NCI-H2029 treated with DMSO at 0.1 percent for 48 hours (cell line): ENCODE data around the gene HS3ST5.
"Not testable (repeated sequence)": the region's sequence is repeated elsewhere in the genome, so short reads cannot be mapped to it uniquely, and the experiment has no call there.

ENCODE experiments used
- DNase-seq: peaks from one replicate; lab custom pipeline; 2025; lab: John Stamatoyannopoulos, UW

The HS3ST5 gene

DNA sequence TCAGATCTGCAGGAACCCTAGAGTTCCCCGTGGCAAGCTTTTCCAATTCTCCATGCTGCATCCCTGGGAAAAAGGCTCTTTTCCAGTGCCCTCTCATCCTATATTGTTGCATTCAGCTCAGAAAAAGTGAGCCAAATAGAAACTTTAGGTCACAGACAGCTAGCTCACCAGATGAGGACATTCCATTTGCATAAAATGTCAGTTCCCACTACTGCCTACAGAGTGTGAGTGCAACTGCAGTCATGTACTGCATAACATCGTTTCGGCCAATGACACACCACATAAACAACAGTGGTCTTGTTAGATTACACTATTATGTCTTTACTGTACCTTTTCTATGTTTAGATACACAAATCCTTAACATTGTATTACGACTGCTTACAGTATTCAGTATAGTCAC is 8.6 kb downstream of the HS3ST5 start:
- DNase-seq: no peak

DNA sequence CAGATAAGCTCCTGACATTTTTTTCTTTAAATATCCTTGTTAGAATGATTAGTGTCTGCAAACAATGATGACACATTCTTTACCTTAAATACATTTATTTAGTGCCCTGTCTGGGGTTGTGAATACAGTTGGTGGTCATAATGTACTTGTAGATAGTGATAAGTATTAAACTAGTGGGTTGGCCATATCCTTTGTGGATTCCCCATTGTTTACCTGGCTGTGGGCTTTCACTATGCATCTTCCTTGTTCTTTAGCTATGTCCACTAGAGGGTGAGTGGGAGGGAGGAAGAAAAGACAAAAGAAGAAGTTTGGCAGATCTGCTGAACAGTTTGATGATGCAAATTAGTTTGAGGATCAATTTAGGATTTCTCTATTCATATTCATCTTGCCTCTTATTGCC is 15.7 kb downstream of the HS3ST5 start:
- DNase-seq: no peak

DNA sequence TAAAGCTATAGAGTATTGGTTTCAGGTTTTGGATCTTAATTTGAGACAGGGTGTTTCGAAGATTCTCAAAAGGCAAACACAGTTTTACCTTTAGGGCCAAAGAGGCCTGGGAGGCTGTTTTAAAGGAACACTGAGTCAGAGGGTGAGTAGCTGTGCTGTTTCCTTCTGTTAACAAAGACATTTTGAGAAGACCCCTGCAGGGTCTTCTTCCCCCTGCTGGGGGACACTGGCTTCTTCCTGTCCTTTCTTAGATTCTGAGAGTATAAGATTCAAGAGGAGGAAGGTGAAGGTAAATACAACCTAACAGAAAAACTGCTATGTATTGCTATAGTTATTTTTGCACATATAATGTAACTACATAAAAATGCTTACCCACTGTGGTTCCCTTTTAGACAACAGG is 19.0 kb downstream of the HS3ST5 start:
- no peak for DNase-seq

DNA sequence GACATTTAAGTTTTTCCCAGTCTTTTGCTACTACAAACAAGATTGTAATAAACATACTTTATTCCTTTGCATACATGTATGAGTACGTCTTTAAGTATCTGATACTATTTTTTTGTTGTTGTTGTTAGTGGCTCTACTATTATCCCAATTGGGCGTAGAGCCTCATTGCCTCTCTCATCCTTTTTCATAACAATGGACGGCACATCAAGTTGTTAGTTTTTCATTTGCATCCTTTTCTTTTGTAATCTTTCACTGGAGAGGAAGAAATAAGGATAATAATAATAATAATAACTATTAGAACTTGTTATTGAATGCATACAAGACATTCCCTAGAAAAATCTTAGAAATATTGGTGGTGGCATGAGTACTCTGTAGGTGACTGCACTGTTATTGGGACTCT is 23.1 kb downstream of the HS3ST5 start:
- no peak for DNase-seq

DNA sequence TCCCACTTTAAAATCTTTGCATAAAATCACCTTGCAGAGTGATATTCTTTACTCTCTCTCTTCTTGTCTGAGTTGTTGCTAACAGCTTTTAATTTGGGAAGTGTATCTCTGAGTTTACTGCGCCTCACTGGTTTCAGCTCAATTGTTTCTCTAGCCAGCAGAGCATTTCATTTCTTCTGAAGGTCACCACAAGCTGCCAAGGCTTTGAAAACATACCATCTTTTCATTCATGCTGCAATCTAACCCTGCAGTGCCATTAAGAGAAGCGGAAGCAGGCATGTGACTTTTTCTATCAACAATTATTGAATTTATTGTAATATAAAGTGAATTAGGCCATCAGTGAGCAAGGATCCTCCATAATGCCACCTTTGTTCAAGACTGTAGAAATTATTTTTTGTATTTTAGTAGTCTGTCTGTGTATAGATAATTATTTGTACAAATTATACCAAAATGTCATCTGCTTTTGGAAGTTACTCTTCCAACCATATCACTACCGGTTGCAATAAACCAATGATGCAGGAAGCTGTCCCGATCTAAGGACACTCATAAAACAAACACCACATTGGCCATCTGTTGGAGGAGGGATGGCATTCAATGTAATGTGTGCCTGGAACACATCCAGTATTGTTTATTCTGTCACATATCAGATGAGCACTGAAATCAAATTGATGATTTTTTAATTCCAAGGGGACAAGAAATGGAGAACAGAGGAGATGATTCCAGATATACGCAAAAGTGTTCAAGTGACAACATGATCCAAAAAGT is 26.8 kb downstream of the HS3ST5 start:
- no peak for DNase-seq

DNA sequence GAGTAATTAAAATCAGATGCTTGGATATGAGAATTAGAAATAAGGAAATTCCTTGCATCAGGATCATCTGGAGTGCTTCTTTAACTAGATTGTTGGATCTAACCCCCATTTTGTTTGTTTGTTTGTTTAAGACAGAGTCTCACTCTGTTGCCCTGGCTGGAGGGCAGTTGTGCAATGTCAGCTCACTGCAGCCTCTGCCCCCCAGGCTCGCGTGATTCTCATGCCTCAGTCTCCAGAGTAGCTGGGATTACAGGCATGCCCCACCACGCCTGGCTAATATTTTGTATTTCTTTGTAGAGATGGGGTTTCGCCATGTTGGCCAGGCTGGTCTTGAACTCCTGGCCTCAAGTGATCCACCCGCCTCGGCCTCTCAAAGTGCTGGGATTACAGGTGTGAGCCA is 29.0 kb downstream of the HS3ST5 start:
- not testable (repeated sequence) for DNase-seq

DNA sequence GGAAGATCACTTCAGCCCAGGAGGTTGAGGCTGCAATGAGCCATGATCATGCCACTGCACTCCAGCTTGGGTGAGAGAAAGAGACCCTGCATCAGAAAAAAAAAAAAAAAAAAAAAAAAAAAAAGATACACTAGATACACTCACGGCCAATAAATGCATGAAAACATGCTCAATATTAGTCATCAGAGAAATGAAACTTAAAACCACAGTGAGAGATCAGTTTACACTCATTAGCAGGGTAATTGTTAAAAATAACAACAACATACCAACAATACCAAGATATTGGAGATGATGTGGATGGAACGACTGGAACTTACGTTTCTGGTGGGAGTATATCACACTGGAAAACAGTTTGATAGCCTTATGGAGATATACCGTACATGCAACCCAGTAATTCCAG is 29.9 kb downstream of the HS3ST5 start:
- no peak for DNase-seq

DNA sequence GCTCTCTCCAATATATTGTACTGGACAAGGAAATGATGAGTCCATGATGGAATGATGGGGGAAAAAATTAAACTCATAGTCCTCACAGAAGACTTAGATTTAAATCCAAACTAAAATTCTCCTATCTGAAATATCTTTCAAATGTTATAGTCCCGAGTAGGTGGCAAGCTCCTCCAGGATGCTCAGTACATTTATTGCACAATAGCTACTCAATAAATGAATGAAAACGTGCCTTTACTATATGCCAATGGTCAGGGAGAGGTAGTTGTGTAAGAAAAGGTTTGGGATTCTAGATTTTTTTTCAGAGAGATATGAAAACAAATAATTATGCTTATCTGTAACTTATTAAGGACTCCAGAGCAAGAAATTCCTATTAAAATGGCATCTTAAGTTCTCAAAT is 32.8 kb downstream of the HS3ST5 start:
- no peak for DNase-seq

DNA sequence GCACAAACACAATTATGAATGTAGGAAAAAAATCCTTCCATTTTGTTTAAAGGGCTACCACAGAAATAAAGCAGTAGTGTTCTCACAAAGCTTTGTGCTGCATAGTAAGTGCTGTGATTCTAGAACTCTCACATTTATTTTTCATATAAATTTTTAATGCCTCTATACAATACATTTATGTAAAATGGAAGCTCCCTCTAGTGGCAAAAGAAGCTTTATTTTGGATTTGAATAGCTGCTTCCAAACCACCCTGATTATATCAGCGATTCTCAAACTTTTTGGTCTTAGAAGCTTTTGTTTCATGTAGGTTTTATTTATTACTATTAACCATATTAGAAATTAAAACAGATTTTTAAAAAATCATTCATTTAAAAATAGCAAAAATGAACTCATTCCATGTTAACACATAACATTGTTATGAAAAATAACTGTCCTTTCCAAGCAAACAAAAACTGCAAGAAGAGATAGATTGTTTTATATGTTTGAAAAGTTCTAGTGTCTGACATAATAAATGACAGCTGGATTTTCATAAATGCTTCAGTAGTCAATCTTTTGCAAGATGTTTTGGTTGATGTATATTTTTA is 38.4 kb downstream of the HS3ST5 start:
- DNase-seq: peak; percentile 6

DNA sequence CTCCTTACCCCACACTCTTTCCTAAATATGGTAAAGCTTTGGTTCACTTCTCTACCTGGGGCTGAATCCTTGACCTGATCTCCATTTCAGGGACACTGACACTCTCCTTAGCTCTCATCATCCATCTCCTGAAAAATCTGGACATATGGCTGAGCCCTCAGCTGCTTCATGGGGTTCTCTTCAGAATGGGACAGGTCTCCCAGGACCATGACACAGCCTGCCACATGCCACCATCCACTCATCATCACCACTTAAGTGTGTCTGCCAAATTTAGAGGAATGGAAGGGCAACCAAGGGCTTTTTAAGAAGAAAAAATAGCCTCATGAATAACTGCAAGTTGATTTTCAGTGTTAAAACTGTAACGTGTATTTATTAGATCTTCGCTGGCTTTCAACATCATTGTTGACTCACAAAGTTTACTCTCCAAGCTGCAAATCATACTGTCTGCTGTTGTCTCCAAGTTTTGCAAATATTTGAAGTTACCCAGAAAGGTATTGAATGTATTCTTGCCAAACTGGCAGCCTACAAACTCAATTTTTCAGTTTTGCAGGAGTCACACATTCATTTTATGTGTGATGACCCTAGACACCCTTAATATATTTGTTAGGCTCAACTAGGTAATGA is 41.1 kb downstream of the HS3ST5 start:
- DNase-seq: no peak

DNA sequence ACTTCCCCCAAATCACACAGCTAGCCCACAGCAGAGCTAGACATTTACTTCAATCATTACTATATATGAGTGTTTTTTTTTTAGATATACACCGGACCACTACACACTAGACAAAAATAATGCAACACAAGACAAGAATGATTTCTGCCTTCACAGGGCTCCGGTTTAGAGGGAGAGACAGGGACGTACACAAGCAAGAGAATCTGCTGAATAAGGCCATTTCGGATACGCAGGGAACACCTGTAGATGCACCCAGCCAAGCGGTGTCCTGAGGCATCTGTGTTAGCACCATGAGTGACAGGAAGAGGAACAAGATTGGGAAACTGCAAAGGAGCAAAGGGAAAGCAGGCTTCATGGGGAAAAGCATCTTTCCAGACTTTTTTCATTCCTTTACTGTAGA is 45.7 kb downstream of the HS3ST5 start:
- DNase-seq: no peak

DNA sequence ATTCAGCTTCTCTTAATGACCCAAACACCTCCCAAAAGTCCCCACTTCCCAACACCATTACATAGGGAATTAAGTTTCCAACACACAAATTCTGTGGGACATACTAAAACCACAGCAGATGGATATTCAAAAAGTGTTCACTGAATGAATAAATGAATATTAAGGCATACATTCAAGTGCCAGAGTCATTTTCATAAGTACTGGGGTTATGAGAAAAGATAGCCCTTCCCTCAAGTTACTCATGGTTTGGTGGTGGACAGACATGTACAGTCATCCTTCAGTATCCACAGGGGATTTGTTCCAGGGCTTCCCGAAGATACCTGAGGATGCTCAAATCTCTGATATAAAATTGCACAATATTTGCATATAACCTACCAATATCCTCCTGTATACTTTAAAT is 50.4 kb downstream of the HS3ST5 start:
- no peak for DNase-seq

DNA sequence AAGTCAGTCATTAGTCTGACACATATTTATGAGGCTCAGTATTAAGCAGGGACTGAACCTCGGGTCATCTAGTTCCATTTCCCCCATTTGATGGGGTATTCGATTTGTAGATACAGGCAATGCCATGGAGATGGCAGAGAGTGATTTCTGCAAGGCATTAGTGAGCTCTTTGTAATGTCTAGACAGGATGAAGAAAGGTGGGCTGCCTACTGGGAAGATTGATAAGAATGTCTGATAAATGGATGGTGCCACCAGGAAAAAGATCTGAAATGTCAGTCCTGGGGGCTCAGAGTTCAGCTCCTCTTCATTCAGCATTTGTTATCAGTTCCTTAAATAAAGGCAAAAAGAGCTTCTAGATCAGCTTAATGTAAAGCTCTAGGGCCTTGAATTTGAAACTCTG is 51.4 kb downstream of the HS3ST5 start:
- no peak for DNase-seq

DNA sequence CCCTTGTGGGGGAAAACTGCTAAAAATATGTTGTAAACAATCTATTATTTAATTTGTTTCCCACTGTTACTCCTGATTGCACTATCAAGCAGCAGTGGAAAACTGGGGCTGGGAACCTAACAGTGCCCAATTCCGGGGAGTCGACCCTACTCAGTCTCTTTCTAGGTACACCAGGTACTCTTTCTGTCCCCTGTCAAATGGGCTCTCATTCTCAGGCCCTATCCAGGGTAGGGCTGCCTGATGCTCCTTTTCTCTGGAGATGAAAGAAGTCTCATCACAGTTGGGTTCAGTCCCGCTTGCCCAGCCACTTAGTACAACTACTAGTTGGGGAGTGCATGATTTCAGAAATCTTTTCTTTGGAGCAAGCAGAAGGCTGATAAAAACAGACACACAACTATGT is 52.0 kb downstream of the HS3ST5 start:
- DNase-seq: no peak

DNA sequence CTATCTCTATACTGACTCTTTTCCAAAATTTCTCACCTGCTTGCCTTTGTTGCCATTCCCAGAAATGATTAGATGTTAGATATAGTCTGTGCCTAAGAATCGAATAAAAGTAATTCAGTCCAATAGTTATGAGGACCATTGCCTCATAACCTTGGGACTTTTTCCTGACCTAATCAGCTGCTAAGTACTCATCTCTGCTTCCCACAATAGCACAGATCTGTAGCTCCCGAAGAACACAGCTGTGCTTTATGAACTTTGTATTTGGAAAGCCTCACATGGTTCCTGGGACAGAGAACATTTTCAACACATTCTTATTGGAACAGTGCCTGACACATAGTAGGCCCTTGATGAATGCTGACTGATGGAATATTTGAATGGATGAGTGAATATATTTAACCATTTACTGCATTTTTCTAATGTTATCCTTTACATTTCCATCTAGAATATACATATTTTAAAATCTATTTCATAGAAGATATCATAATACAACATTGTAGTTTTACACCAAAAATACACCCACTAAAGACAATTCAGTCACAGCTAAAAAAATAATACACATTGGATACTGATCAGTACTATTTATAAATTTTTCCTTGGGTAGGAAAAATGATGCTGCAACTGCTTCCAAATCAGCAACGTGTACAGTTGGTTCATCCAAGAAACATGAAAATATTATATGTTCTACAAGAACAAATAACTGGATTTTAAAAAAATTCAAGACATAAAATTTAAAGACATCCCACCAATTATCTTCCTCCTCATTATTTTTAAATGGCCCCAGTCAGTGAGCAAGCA is 53.9 kb downstream of the HS3ST5 start:
- DNase-seq: no peak

DNA sequence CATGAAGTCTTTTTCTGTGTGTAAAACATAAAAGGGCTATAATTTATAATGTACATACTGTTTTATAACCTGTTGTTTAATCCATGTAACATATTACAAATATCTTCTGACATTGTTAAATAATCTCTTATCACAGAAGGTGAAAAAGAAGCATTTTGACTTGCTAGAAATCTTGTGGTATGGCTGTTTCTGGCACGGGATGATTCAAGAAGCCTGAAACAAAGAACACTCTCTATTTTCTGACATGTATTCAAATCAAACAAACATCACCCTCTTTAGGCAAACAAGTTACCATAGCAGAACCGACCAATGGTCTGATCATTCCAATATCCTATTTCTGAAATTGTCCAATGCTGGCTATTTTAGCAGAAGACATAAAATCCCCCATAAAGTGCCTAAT is 55.4 kb downstream of the HS3ST5 start:
- no peak for DNase-seq

DNA sequence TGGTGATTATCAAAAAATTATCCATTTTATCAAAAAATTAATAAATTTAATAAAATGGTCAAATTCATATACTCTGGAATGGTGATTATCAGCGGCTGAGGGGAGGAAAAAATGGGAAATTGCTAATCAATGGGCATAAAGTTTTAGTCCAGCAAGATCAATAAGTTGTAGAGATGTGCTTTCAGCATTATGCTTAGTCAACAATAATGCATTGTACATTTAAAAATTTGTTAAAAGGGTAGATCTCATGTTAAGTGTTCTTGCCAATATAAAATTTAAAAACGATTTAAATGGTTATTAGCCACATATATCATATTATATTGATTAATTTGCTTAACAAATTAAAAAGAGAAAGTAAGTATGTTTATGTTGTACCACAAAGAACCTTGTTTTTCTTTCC is 56.6 kb downstream of the HS3ST5 start:
- no peak for DNase-seq

DNA sequence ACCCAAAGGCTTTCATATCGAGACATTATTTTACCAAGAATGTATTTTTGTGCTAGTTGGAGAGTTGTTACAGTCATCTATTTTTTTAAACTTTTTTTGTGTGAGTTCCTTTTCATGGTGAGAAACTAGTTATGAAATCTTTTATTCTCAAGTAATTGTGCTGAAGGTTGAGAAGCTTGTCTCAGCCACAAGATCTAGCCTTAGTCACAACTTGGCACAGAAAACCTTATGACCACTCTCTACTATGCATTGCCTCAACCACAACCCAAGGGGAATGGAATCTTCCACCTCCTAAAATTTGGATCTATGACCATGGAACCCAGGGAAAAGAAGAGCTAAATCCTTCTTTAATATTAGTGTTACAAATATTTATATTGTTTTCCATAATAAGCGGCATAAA is 58.5 kb downstream of the HS3ST5 start:
- DNase-seq: no peak

DNA sequence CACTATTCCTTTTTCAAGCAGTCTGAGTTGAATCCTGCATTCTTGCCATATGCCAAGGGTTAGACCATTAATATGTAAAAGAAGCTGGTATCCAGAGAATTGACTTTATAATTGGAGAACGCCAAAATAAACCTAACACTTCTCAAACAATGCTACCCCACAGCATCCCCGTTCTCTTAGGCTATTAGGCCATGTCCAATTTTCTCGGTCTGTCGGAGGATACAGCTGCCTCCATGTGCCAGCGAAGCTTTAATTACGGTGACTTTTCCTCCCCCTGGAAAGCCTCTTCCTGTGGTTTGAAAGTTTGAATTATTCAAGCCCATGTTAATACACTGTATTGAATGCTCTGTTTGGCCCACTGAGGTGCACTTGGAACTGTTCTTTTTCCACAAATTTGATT is 60.5 kb downstream of the HS3ST5 start:
- no peak for DNase-seq

DNA sequence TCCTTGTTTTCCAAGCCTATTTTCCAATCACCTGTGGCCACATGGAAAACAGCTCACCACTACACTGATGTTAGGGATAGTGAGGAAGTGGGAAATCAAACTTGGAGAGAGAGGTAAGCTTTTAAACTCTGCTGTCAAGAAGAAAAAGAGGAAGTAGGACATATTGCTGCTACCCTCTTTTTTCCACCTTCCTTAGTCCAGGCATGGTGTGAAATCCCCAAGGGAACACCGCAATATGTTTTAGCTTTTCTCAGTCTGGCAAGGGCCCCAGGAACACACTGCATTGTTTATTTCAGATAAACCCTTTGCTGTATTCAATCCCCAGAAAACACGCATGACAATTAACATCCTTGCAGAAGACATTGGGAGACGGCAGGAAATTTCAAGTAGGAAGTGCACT is 61.3 kb downstream of the HS3ST5 start:
- no peak for DNase-seq

DNA sequence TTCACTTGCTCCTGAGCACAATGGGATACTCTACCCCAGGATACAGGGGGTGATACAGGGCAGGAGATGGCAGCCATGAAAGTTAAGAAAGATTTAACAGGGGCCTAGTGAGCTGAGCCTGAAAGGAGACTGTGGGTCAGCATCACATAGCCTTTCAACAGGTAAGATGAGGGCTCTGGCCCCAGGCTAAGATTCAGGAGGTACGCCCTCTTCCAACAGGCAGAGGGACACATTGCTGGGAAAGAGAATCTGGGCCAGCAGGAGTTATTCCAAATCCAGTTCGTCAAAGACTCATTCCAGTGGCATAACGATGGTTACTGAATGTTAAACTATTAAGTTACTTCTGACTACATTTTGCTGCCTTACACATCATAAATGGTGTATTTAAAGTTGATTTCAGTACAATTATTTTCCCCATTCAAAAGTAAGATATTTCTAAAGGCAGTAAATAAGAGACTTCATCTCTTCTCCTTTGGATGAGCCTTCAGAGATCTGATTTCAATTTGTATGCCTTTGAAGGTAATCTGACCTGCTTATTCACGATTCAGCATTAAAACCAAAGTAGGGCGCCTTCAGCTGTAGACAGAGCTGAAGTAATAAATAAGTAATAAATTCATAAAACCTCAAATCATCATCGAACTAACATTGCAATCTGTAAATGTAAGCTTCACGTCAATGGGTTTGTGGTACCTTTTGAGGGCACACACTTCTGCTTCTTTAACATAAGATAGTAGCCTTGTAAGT is 62.4 kb downstream of the HS3ST5 start:
- no peak for DNase-seq

DNA sequence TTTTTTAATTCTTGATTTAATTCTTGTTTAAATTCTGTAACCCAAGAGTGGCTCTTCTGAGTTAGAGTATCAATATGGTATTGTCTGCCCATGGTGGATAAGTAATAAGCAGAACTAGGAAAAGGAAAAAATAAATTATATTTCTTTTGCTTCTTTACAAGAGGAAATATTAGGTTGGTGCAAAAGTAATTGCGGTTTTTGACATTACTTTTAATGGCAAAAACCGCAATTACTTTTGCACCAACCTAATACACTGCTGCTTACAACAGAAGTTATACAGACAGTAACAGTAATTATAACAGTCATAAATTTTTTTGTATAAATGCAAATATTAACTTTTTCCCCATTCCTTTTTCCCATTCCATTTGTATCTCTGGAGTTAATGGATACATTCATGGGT is 65.6 kb downstream of the HS3ST5 start:
- DNase-seq: no peak
